ENCODE measurements around the gene COX4I1.

COX4I1 gene

GRCh38 chr16:85770741-85771140 is 28.8 kb upstream of the COX4I1 start:
- Histone ChIP-seq H3K27ac (no peak overlapping the region), H3K36me3 (peaks cover 28% of the 10 kb centered on the region), H3K4me1 (ENCODE audit: control insufficient read depth in 1 of 2, insufficient read depth in 1 of 2, low read depth in 1 of 2, low read length in 1 of 2) (peaks cover 0 to 7% of the 10 kb centered on the region in 2 experiments), H3K27me3 (no peaks in the 10 kb centered on the region), H3K4me3 (ENCODE audit: low read depth in 1 of 2, low read length in 1 of 2) (no peak overlapping the region), H3K9me3 (no peaks in the 10 kb centered on the region)
- no peak for TF ChIP-seq CTCF (IDR thresholded peaks at IDR 0.05)

GRCh38 chr16:85773044-85773443 is 26.5 kb upstream of the COX4I1 start:
- H3K9me3 ChIP-seq, result no peaks in the 10 kb centered on the region
- no peak overlapping the region for H3K27ac ChIP-seq
- H3K4me1 ChIP-seq (ENCODE audit: control insufficient read depth in 1 of 2, insufficient read depth in 1 of 2, low read depth in 1 of 2, low read length in 1 of 2), result no peaks in the 10 kb centered on the region
- no peak overlapping the region for H3K4me3 ChIP-seq (ENCODE audit: low read depth in 1 of 2, low read length in 1 of 2)
- H3K36me3 ChIP-seq, result peaks cover 41% of the 10 kb centered on the region
- TF ChIP-seq CTCF (IDR thresholded peaks at IDR 0.05), result no peak
- no peaks in the 10 kb centered on the region for H3K27me3 ChIP-seq

- no peak for TF ChIP-seq CTCF (IDR thresholded peaks at IDR 0.05)
- H3K4me3 ChIP-seq (ENCODE audit: low read depth in 1 of 2, low read length in 1 of 2), result no peak overlapping the region
- no peaks in the 10 kb centered on the region for H3K27me3 ChIP-seq
- peaks cover 46% of the 10 kb centered on the region for H3K36me3 ChIP-seq
- no peak overlapping the region for H3K27ac ChIP-seq
- peaks cover 5% of the 10 kb centered on the region in 2 experiments for H3K4me1 ChIP-seq (ENCODE audit: control insufficient read depth in 1 of 2, insufficient read depth in 1 of 2, low read depth in 1 of 2, low read length in 1 of 2)
- H3K9me3 ChIP-seq, result no peaks in the 10 kb centered on the region
Observed at GRCh38 chr16:85774136-85774535, 25.4 kb upstream of the COX4I1 start.

- no peak overlapping the region for H3K27ac ChIP-seq
- peaks cover 53% of the 10 kb centered on the region for H3K36me3 ChIP-seq
- no peaks in the 10 kb centered on the region for H3K27me3 ChIP-seq
- H3K9me3 ChIP-seq, result no peaks in the 10 kb centered on the region
- H3K4me3 ChIP-seq (ENCODE audit: low read depth in 1 of 2, low read length in 1 of 2), result no peak overlapping the region
- peaks cover 5 to 8% of the 10 kb centered on the region in 2 experiments for H3K4me1 ChIP-seq (ENCODE audit: control insufficient read depth in 1 of 2, insufficient read depth in 1 of 2, low read depth in 1 of 2, low read length in 1 of 2)
- TF ChIP-seq CTCF (IDR thresholded peaks at IDR 0.05), result no peak
Observed at GRCh38 chr16:85774811-85775210, 24.7 kb upstream of the COX4I1 start.

- H3K27ac ChIP-seq, result no peak overlapping the region
- no peaks in the 10 kb centered on the region for H3K9me3 ChIP-seq
- TF ChIP-seq CTCF (IDR thresholded peaks at IDR 0.05), result no peak
- peaks cover 47% of the 10 kb centered on the region for H3K36me3 ChIP-seq
- H3K4me1 ChIP-seq (ENCODE audit: control insufficient read depth in 1 of 2, insufficient read depth in 1 of 2, low read depth in 1 of 2, low read length in 1 of 2), result peaks cover 31 to 35% of the 10 kb centered on the region in 2 experiments
- no peaks in the 10 kb centered on the region for H3K27me3 ChIP-seq
- H3K4me3 ChIP-seq (ENCODE audit: low read depth in 1 of 2, low read length in 1 of 2), result no peak overlapping the region
Observed at GRCh38 chr16:85777583-85778310, 21.7 kb upstream of the COX4I1 start.

Data from neutrophil (primary cell).